ENCODE measurements around the gene MACF1.
"Not testable (repeated sequence)": the region's sequence is repeated elsewhere in the genome, so short reads cannot be mapped to it uniquely, and the experiment has no call there.

The MACF1 gene

DNA sequence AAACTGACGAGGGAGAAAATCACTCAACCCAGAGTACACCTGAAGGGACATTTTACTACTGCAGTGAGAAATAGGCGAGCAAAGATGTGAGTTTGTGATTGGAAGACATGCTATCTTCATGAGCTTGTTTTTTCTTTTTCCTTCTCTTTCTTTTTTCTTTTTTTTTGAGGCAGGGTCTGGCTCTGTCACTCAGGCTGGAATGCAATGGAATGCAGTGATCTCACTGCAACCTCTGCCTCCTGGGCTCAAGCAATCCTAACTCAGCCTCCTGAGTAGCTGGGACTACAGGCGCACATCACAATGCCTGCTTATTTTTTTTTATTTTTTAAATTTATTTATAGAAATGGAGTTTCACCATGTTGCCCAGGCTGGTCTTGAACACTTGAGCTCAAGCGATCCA is 312.3 kb downstream of the MACF1 start:
- POLR2A ChIA-PET; H3K9me3 ChIP-seq (ENCODE audit: control extremely low read depth in 1 of 5, control insufficient read depth in 4 of 5, insufficient read depth in 2 of 5, low read depth in 1 of 5, low read length in 4 of 5); H3K4me3 ChIP-seq (ENCODE audit: control insufficient read depth in 1 of 7, extremely low read depth in 1 of 7, insufficient read depth in 4 of 7, low read depth in 2 of 7, low read length in 6 of 7); H3K36me3 ChIP-seq (ENCODE audit: control insufficient read depth in 4 of 4, insufficient read depth in 4 of 4, low read length in 3 of 4); DNase-seq; H3K27ac ChIP-seq (ENCODE audit: insufficient read depth in 1 of 2, low read depth in 1 of 2, low read length in 2 of 2, poor library complexity in 1 of 2, severe bottlenecking in 2 of 2); H3K27me3 ChIP-seq (replicated peaks in 2 of 5; ENCODE audit: control insufficient read depth in 4 of 5, insufficient read depth in 5 of 5, low read length in 4 of 5); H3K4me1 ChIP-seq (ENCODE audit: control extremely low read depth in 1 of 4, control insufficient read depth in 4 of 4, insufficient read depth in 4 of 4, low read length in 3 of 4): not testable (repeated sequence)
- CTCF ChIA-PET, result interaction anchor here (1.4 kb wide), 1 partner anchor 22 kb away, joined by 3 read pairs; no protein-coding TSS in a partner anchor
- no CpG with 5 or more reads among the region's 4 CpGs for WGBS (ENCODE audit: insufficient coverage)

DNA sequence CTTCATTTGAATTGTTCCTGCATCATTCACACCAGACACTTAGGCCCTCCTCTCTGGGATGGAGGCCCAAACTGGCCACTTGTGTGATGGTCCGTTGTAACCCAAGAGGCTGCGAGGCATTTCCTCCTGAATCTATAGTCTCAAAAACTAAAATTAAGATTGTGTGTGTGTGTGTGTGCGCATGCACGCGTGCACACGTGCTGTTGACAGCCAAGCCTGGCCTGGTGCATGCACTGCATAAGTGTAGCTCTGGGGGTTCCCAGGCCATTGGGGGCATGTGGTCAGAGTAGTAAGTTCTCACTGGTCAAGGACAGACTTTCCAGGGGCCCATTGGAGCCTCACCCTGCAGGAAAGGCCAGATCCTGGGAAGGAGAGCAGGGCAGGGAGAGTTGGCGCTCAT is 313.4 kb downstream of the MACF1 start:
- CTCF ChIA-PET, result interaction anchor here (1.4 kb wide), 1 partner anchor 21 kb away, joined by 3 read pairs; no protein-coding TSS in a partner anchor
- H3K36me3 ChIP-seq (ENCODE audit: control insufficient read depth in 4 of 4, insufficient read depth in 4 of 4, low read length in 3 of 4); H3K4me1 ChIP-seq (ENCODE audit: control extremely low read depth in 1 of 4, control insufficient read depth in 4 of 4, insufficient read depth in 4 of 4, low read length in 3 of 4); DNase-seq; H3K9me3 ChIP-seq (ENCODE audit: control extremely low read depth in 1 of 5, control insufficient read depth in 4 of 5, insufficient read depth in 2 of 5, low read depth in 1 of 5, low read length in 4 of 5); H3K27ac ChIP-seq (ENCODE audit: insufficient read depth in 1 of 2, low read depth in 1 of 2, low read length in 2 of 2, poor library complexity in 1 of 2, severe bottlenecking in 2 of 2); H3K27me3 ChIP-seq (replicated peaks in 2 of 5; ENCODE audit: control insufficient read depth in 4 of 5, insufficient read depth in 5 of 5, low read length in 4 of 5); H3K4me3 ChIP-seq (ENCODE audit: control insufficient read depth in 1 of 7, extremely low read depth in 1 of 7, insufficient read depth in 4 of 7, low read depth in 2 of 7, low read length in 6 of 7); POLR2A ChIA-PET: not testable (repeated sequence)
- WGBS (ENCODE audit: insufficient coverage), result no CpG with 5 or more reads among the region's 7 CpGs

DNA sequence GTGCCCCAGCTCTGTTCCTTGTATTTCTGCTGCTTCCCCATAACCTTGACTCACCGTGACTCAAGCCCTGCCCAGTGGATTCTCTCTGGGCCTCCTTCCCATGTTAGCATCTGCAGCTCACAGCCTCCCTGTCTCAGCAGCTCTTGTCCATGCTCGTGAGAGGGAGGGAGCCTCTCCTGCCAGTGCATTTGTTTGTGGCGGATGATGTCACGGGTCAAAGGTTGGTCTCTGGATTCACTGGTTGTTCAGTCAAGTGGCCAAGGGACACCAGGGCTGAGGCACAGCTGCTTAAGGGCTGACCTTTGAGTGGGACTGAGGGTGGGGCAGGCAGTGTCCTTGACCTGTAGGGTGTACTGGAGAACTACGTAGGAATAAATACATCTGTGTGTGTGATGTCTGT is 314.9 kb downstream of the MACF1 start:
- H3K27me3 ChIP-seq (replicated peaks in 2 of 5; ENCODE audit: control insufficient read depth in 4 of 5, insufficient read depth in 5 of 5, low read length in 4 of 5); H3K36me3 ChIP-seq (ENCODE audit: control insufficient read depth in 4 of 4, insufficient read depth in 4 of 4, low read length in 3 of 4); CTCF ChIA-PET; H3K27ac ChIP-seq (ENCODE audit: insufficient read depth in 1 of 2, low read depth in 1 of 2, low read length in 2 of 2, poor library complexity in 1 of 2, severe bottlenecking in 2 of 2); DNase-seq; H3K9me3 ChIP-seq (ENCODE audit: control extremely low read depth in 1 of 5, control insufficient read depth in 4 of 5, insufficient read depth in 2 of 5, low read depth in 1 of 5, low read length in 4 of 5); H3K4me1 ChIP-seq (ENCODE audit: control extremely low read depth in 1 of 4, control insufficient read depth in 4 of 4, insufficient read depth in 4 of 4, low read length in 3 of 4); POLR2A ChIA-PET; H3K4me3 ChIP-seq (ENCODE audit: control insufficient read depth in 1 of 7, extremely low read depth in 1 of 7, insufficient read depth in 4 of 7, low read depth in 2 of 7, low read length in 6 of 7): not testable (repeated sequence)
- no CpG with 5 or more reads among the region's 5 CpGs for WGBS (ENCODE audit: insufficient coverage)

DNA sequence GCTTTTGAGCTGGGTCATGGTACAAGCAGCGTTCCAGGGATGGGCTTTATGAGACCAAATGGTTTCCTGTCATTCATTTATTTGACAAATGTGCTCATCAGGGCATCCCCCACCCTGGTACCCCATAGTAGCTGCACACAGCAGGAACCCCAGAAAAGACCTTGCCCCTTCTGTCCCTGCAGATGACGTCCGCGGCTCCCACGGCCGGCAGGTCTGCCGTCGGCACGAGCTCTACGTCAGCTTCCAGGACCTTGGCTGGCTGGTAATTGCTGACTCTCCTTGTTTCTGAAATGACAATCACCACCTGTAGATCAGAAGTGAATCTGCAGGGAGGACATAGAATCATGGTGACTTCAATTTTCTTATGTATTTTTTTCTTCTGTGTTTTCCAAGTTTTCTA is 317.7 kb downstream of the MACF1 start:
- DNase-seq; H3K27ac ChIP-seq (ENCODE audit: insufficient read depth in 1 of 2, low read depth in 1 of 2, low read length in 2 of 2, poor library complexity in 1 of 2, severe bottlenecking in 2 of 2); H3K9me3 ChIP-seq (ENCODE audit: control extremely low read depth in 1 of 5, control insufficient read depth in 4 of 5, insufficient read depth in 2 of 5, low read depth in 1 of 5, low read length in 4 of 5); H3K27me3 ChIP-seq (replicated peaks in 2 of 5; ENCODE audit: control insufficient read depth in 4 of 5, insufficient read depth in 5 of 5, low read length in 4 of 5); H3K36me3 ChIP-seq (ENCODE audit: control insufficient read depth in 4 of 4, insufficient read depth in 4 of 4, low read length in 3 of 4); POLR2A ChIA-PET; CTCF ChIA-PET; H3K4me3 ChIP-seq (ENCODE audit: control insufficient read depth in 1 of 7, extremely low read depth in 1 of 7, insufficient read depth in 4 of 7, low read depth in 2 of 7, low read length in 6 of 7): not testable (repeated sequence)
- H3K4me1 ChIP-seq (ENCODE audit: control extremely low read depth in 1 of 4, control insufficient read depth in 4 of 4, insufficient read depth in 4 of 4, low read length in 3 of 4), result peaks cover 0 to 10% (median 4%) of the 10 kb centered on the region in 4 experiments
- no CpG with 5 or more reads among the region's 10 CpGs for WGBS (ENCODE audit: insufficient coverage)

DNA sequence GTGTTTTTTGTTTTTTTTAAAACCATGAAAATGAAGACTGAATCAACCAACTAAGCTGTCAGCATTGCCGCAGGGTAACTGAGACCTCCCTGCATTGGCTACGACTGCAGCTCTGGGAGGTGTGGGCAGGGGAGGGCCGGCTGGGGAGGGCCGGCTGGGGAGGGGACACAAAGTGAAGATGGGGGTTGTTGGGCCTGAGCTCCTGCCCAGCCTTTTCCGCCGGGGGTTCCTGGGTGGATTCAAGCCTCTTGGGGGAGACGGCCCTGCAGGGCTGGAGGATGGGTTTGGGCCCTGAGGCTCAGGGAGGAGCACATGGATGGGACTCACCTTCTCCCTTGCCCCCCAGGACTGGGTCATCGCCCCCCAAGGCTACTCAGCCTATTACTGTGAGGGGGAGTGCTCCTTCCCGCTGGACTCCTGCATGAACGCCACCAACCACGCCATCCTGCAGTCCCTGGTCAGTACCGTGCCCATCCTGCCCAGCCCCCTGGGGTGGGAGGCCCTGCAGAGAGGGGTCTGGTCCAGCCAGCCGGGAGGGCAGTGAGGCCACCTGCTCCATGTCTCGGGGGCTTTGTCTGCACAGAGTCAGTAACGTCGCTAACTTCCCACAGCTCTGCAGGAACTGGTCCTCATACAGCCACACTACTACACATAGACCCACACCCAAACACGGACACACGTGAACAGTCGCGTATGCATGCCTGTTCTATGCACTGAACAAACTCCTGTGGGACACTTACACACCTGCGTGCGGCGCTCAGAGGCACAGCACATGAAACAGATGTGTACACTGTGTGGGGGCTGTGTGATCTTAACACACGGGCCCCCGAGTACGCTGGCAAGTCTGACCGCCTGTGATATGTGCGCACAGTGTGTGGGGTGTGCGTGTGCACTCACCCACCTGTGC is 318.4 kb downstream of the MACF1 start:
- CTCF ChIA-PET, result no interaction called here
- POLR2A ChIA-PET, result no interaction called here
- no peaks in the 10 kb centered on the region for H3K9me3 ChIP-seq (ENCODE audit: control extremely low read depth in 1 of 5, control insufficient read depth in 4 of 5, insufficient read depth in 2 of 5, low read depth in 1 of 5, low read length in 4 of 5)
- WGBS (ENCODE audit: insufficient coverage), result 98% methylated on average over 22 of the region's 29 CpGs
- H3K36me3 ChIP-seq (ENCODE audit: control insufficient read depth in 4 of 4, insufficient read depth in 4 of 4, low read length in 3 of 4), result peaks cover 0 to 13% (median 5%) of the 10 kb centered on the region in 4 experiments
- DNase-seq, result no peak
- no peaks in the 10 kb centered on the region for H3K27me3 ChIP-seq (replicated peaks in 2 of 5; ENCODE audit: control insufficient read depth in 4 of 5, insufficient read depth in 5 of 5, low read length in 4 of 5)
- H3K27ac ChIP-seq (ENCODE audit: insufficient read depth in 1 of 2, low read depth in 1 of 2, low read length in 2 of 2, poor library complexity in 1 of 2, severe bottlenecking in 2 of 2), result no peak overlapping the region
- peaks cover 0 to 10% (median 4%) of the 10 kb centered on the region in 4 experiments for H3K4me1 ChIP-seq (ENCODE audit: control extremely low read depth in 1 of 4, control insufficient read depth in 4 of 4, insufficient read depth in 4 of 4, low read length in 3 of 4)
- no peak overlapping the region for H3K4me3 ChIP-seq (ENCODE audit: control insufficient read depth in 1 of 7, extremely low read depth in 1 of 7, insufficient read depth in 4 of 7, low read depth in 2 of 7, low read length in 6 of 7)

DNA sequence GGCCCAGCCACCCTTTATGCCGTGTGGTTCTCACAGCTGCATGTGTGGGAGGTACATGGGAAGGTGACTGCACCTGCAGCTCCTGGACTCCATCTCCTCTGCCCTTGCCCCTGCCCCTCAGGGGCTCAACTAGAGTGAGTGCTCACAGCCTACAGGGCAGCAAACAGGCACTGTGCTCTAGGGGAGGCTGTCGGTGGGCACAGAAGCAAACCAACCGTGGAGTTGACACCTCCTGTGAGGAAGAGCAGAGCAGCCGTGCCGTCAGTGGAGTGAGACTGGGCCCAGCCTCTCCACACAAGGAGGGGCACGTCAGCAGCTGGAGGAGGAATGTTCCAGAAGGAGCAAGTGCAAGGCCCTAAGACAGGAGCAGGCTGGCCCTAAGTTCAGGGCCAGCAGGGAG is 319.7 kb downstream of the MACF1 start:
- no peaks in the 10 kb centered on the region for H3K27me3 ChIP-seq (replicated peaks in 2 of 5; ENCODE audit: control insufficient read depth in 4 of 5, insufficient read depth in 5 of 5, low read length in 4 of 5)
- ChIA-PET POLR2A (no interaction called here), CTCF (no interaction called here)
- no peak overlapping the region for H3K27ac ChIP-seq (ENCODE audit: insufficient read depth in 1 of 2, low read depth in 1 of 2, low read length in 2 of 2, poor library complexity in 1 of 2, severe bottlenecking in 2 of 2)
- WGBS (ENCODE audit: insufficient coverage), result 97% methylated on average over 6 of the region's 6 CpGs
- no peak overlapping the region for H3K4me3 ChIP-seq (ENCODE audit: control insufficient read depth in 1 of 7, extremely low read depth in 1 of 7, insufficient read depth in 4 of 7, low read depth in 2 of 7, low read length in 6 of 7)
- no peaks in the 10 kb centered on the region for H3K9me3 ChIP-seq (ENCODE audit: control extremely low read depth in 1 of 5, control insufficient read depth in 4 of 5, insufficient read depth in 2 of 5, low read depth in 1 of 5, low read length in 4 of 5)
- H3K4me1 ChIP-seq (ENCODE audit: control extremely low read depth in 1 of 4, control insufficient read depth in 4 of 4, insufficient read depth in 4 of 4, low read length in 3 of 4), result peaks cover 0 to 10% (median 4%) of the 10 kb centered on the region in 4 experiments
- peaks cover 0 to 21% (median 10%) of the 10 kb centered on the region in 4 experiments for H3K36me3 ChIP-seq (ENCODE audit: control insufficient read depth in 4 of 4, insufficient read depth in 4 of 4, low read length in 3 of 4)
- no peak for DNase-seq

DNA sequence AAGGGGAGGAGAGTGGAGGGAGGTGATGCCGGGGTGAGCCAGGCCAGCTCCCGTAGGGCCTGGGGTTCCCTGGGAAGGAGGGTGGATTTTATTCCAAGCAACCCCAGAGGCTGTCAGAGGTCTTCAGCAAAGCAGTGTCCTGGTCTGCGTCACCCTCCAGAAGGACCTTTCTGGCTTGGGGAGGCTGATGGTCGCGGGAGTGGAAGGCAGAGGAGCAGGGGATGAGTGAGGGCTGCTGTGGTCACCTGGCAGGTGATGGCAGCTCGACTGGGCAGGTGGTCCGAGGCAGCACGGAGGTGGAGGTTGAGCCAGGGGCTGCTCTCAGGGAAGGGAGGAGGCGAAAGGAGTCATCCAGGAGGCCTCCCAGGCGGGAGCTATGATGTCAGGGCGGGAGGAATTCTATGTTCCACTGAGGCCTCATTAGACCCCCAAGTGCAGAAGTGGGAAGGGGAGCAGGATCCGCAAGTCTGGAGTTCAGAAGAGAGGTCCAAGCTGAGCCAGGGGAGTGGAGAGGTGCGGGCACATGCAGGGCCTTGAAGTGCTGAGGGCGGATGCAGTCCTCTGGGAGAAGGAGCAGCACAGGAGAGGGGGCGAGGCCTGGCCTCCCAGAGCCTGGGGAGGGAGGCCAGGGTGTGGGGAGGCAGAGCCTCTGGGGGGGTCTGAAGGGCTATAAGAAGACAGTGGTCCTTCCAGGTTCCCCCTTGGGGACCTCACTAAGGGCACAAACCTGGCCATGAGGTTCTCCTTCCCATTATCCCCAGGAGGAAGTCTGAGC is 320.3 kb downstream of the MACF1 start:
- Histone ChIP-seq H3K27ac (ENCODE audit: insufficient read depth in 1 of 2, low read depth in 1 of 2, low read length in 2 of 2, poor library complexity in 1 of 2, severe bottlenecking in 2 of 2) (no peak overlapping the region), H3K27me3 (replicated peaks in 2 of 5; ENCODE audit: control insufficient read depth in 4 of 5, insufficient read depth in 5 of 5, low read length in 4 of 5) (no peaks in the 10 kb centered on the region), H3K9me3 (ENCODE audit: control extremely low read depth in 1 of 5, control insufficient read depth in 4 of 5, insufficient read depth in 2 of 5, low read depth in 1 of 5, low read length in 4 of 5) (no peaks in the 10 kb centered on the region), H3K4me3 (ENCODE audit: control insufficient read depth in 1 of 7, extremely low read depth in 1 of 7, insufficient read depth in 4 of 7, low read depth in 2 of 7, low read length in 6 of 7) (no peak overlapping the region), H3K4me1 (ENCODE audit: control extremely low read depth in 1 of 4, control insufficient read depth in 4 of 4, insufficient read depth in 4 of 4, low read length in 3 of 4) (peaks cover 0 to 11% (median 4%) of the 10 kb centered on the region in 4 experiments), H3K36me3 (ENCODE audit: control insufficient read depth in 4 of 4, insufficient read depth in 4 of 4, low read length in 3 of 4) (peaks cover 0 to 22% (median 10%) of the 10 kb centered on the region in 4 experiments)
- POLR2A ChIA-PET, result no interaction called here
- 98% methylated on average over 10 of the region's 15 CpGs for WGBS (ENCODE audit: insufficient coverage)
- CTCF ChIA-PET, result no interaction called here
- DNase-seq, result no peak
